HEK293 (cell line): ENCODE data around the gene OR6X1.
A peak's percentile ranks its signal among the peaks of the same experiment; 100 is the strongest.

Experiments used
- CTCF ChIA-PET: fragments of 350-600 bp; formaldehyde crosslinking; extraction: SDS; loops from one replicate; lab custom pipeline; 2021; ENCODE audit warnings: antibody characterized with exemption; lab: Yijun Ruan, JAX
- POLR2A ChIA-PET: fragments of 300-600 bp; formaldehyde crosslinking; extraction: SDS; loops from one replicate; lab custom pipeline; 2020; ENCODE audit warnings: antibody characterized with exemption, inconsistent platforms; lab: Yijun Ruan, JAX
- H3K27ac ChIP-seq: fragments of 200-500 bp; sonication (Bioruptor generic); 2 replicates; pipeline ENCODE4 v1.5.1; 2014; ENCODE audit warnings: low read depth, low read length, control low read depth, inconsistent platforms; ENCODE audit errors: extremely low read depth
- H3K36me3 ChIP-seq, 2 experiments: fragments of 200-500 bp in 1 of 2; sonication (Bioruptor generic) in 1 of 2; 1 replicate in 1 of 2; 2 replicates in 1 of 2; pipeline ENCODE4 v1.5.1; 2014 to 2017; ENCODE audit warnings: inconsistent platforms in 2 of 2, low read length in 2 of 2; ENCODE audit not compliant: control insufficient read depth in 2 of 2, insufficient read depth in 1 of 2
- H3K4me1 ChIP-seq: fragments of 200-500 bp; sonication (Bioruptor generic); 2 replicates; pipeline ENCODE4 v1.5.1; 2014; ENCODE audit warnings: mild to moderate bottlenecking, low read length, inconsistent platforms; ENCODE audit not compliant: control insufficient read depth, insufficient read depth
- H3K4me3 ChIP-seq: 2 replicates; pipeline ENCODE4 v1.5.1; 2011; ENCODE audit warnings: low read depth, mild to moderate bottlenecking, control low read depth, low read length, moderate library complexity
- H3K9me3 ChIP-seq: fragments of 200-500 bp; sonication (Bioruptor generic); 2 replicates; pipeline ENCODE4 v1.5.1; 2014; ENCODE audit warnings: low read depth, low read length, inconsistent platforms; ENCODE audit not compliant: control insufficient read depth, insufficient read depth
- BCL11A ChIP-seq: fragments of 450-650 bp; formaldehyde crosslinking; IDR thresholded peaks from 2 replicates; pipeline ENCODE4 v1.5.1; 2016; ENCODE audit warnings: low read depth, missing biosample characterization, missing genetic modification characterization
- REPIN1 ChIP-seq: fragments of 450-650 bp; formaldehyde crosslinking; IDR thresholded peaks from 2 replicates; pipeline ENCODE4 v1.5.1; 2017; ENCODE audit warnings: missing biosample characterization, missing genetic modification characterization, low read depth
- TCF7L2 ChIP-seq: IDR thresholded peaks from 2 replicates; pipeline ENCODE4 v1.6.1; 2011; ENCODE audit warnings: low read depth, mild to moderate bottlenecking, inconsistent platforms, low read length, moderate library complexity, borderline replicate concordance
- WT1 ChIP-seq: fragments of 450-650 bp; formaldehyde crosslinking; IDR thresholded peaks from 2 replicates; pipeline ENCODE4 v1.5.1; 2016; ENCODE audit warnings: missing biosample characterization, missing genetic modification characterization
- ZBTB1 ChIP-seq: fragments of 450-650 bp; formaldehyde crosslinking; IDR thresholded peaks from 2 replicates; pipeline ENCODE4 v1.5.1; 2016; ENCODE audit warnings: missing biosample characterization, missing genetic modification characterization
- ZBTB17 ChIP-seq: fragments of 450-650 bp; formaldehyde crosslinking; IDR thresholded peaks from 2 replicates; pipeline ENCODE4 v1.5.1; 2016; ENCODE audit warnings: missing biosample characterization, missing genetic modification characterization
- ZBTB7A ChIP-seq: fragments of 450-650 bp; formaldehyde crosslinking; IDR thresholded peaks from 2 replicates; pipeline ENCODE4 v1.5.1; 2016; ENCODE audit warnings: low read depth, missing biosample characterization, missing genetic modification characterization
- ZNF121 ChIP-seq: fragments of 450-650 bp; formaldehyde crosslinking; IDR thresholded peaks from 2 replicates; pipeline ENCODE4 v1.5.1; 2016; ENCODE audit warnings: missing biosample characterization, missing genetic modification characterization
- ZNF16 ChIP-seq: fragments of 450-650 bp; formaldehyde crosslinking; IDR thresholded peaks from 2 replicates; pipeline ENCODE4 v1.5.1; 2016; ENCODE audit warnings: low read depth, missing biosample characterization, missing genetic modification characterization
- ZNF211 ChIP-seq: fragments of 450-650 bp; formaldehyde crosslinking; IDR thresholded peaks from 2 replicates; pipeline ENCODE4 v1.5.1; 2016; ENCODE audit warnings: low read depth, missing biosample characterization, missing genetic modification characterization
- ZNF341 ChIP-seq: fragments of 450-650 bp; formaldehyde crosslinking; IDR thresholded peaks from 2 replicates; pipeline ENCODE4; 2016; ENCODE audit warnings: low read depth, missing biosample characterization, missing genetic modification characterization
- ZNF350 ChIP-seq: fragments of 450-650 bp; formaldehyde crosslinking; IDR thresholded peaks from 2 replicates; pipeline ENCODE4 v1.5.0; 2017; ENCODE audit warnings: missing biosample characterization, mild to moderate bottlenecking, missing genetic modification characterization
- ZNF391 ChIP-seq: fragments of 450-650 bp; formaldehyde crosslinking; IDR thresholded peaks from 2 replicates; pipeline ENCODE4 v1.5.1; 2016; ENCODE audit warnings: low read depth, missing biosample characterization, missing genetic modification characterization, borderline replicate concordance
- ZNF48 ChIP-seq: fragments of 450-650 bp; formaldehyde crosslinking; IDR thresholded peaks from 2 replicates; pipeline ENCODE4 v1.5.1; 2016; ENCODE audit warnings: missing biosample characterization, missing genetic modification characterization
- ZNF501 ChIP-seq: fragments of 450-650 bp; formaldehyde crosslinking; IDR thresholded peaks from 2 replicates; pipeline ENCODE4 v1.5.1; 2016; ENCODE audit warnings: missing biosample characterization, missing genetic modification characterization
- ZNF585B ChIP-seq: fragments of 450-650 bp; formaldehyde crosslinking; IDR thresholded peaks from 2 replicates; pipeline ENCODE4 v1.5.1; 2016; ENCODE audit warnings: missing biosample characterization, missing genetic modification characterization
- ZNF623 ChIP-seq: fragments of 450-650 bp; formaldehyde crosslinking; IDR thresholded peaks from 2 replicates; pipeline ENCODE4 v1.5.1; 2016; ENCODE audit warnings: missing biosample characterization, missing genetic modification characterization
- ZNF658 ChIP-seq: fragments of 450-650 bp; formaldehyde crosslinking; IDR thresholded peaks from 2 replicates; pipeline ENCODE4; 2016; ENCODE audit warnings: missing biosample characterization, missing genetic modification characterization
- ZNF660 ChIP-seq: fragments of 450-650 bp; IDR thresholded peaks from 2 replicates; pipeline ENCODE4 v1.5.1; 2018; ENCODE audit warnings: missing biosample characterization, mild to moderate bottlenecking, missing genetic modification characterization
- ZNF670 ChIP-seq: fragments of 450-650 bp; formaldehyde crosslinking; IDR thresholded peaks from 2 replicates; pipeline ENCODE4 v1.5.1; 2016; ENCODE audit warnings: missing biosample characterization, missing genetic modification characterization, low read depth
- ZNF747 ChIP-seq: fragments of 450-650 bp; formaldehyde crosslinking; IDR thresholded peaks from 2 replicates; pipeline ENCODE4 v1.5.1; 2016; ENCODE audit warnings: missing biosample characterization, missing genetic modification characterization
- ZNF791 ChIP-seq: fragments of 450-650 bp; formaldehyde crosslinking; IDR thresholded peaks from 2 replicates; pipeline ENCODE4 v1.5.1; 2016; ENCODE audit warnings: missing biosample characterization, missing genetic modification characterization
- ZNF830 ChIP-seq: fragments of 450-650 bp; IDR thresholded peaks from 2 replicates; pipeline ENCODE4 v1.5.0; 2018; ENCODE audit warnings: missing biosample characterization, missing genetic modification characterization, low read depth, mild to moderate bottlenecking, moderate library complexity
- TF ChIP-seq, protein P1 (sequence below): fragments of 450-650 bp; formaldehyde crosslinking; IDR thresholded peaks from 2 replicates; pipeline ENCODE4 v1.5.1; 2016; ENCODE audit warnings: missing biosample characterization, missing genetic modification characterization
- TF ChIP-seq, protein P2 (sequence below): fragments of 450-650 bp; formaldehyde crosslinking; conservative IDR thresholded peaks from 2 replicates; pipeline ENCODE4 v1.5.1; 2016; ENCODE audit warnings: low read depth, missing biosample characterization, missing genetic modification characterization

OR6X1 gene

DNA sequence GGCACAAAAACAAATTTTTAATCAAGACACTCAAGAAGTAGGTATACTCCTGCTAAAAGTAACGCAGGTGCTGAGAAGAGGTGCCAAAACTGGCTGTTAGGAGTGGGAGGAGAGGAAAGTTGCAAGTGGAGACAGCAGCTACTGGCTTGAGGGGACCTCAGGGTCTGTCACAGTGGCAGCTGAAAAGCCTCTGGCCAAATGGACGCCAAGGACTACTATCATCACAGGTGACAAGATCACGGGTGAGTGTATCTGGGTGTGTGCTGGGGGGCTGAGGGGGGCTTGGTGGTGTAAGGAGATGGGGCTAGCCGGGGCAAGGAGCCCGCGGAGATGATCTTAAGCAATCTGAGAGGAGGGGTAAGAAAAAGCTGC lies 13.5 kb downstream of the OR6X1 start:
- Histone ChIP-seq H3K4me3 (peak overlapping the region; percentile 97), H3K27ac (no peak overlapping the region; the same call in 1 of the 2 replicates), H3K4me1 (no peaks in the 10 kb centered on the region), H3K36me3 (peaks cover 0 to 42% of the 10 kb centered on the region in 2 experiments; a peak in 1 of 3 replicates), H3K9me3 (no peaks in the 10 kb centered on the region)
- POLR2A ChIA-PET, result no interaction called here
- CTCF ChIA-PET, result interaction anchor here (0.6 kb wide), 2 partner anchors 28 to 477 kb away, joined by 3 read pairs; no protein-coding TSS in a partner anchor
- TF ChIP-seq ZNF623 (tag by site-specific recombination), result no peak
- no peak for TF ChIP-seq ZNF121
- no peak for TF ChIP-seq WT1 (tag by site-specific recombination)
- no peak for TF ChIP-seq ZNF391 (tag by site-specific recombination)
- TF ChIP-seq ZNF585B (tag by site-specific recombination), result no peak
- TF ChIP-seq ZNF791 (tag by site-specific recombination), result no peak
- no peak for TF ChIP-seq ZNF747 (tag by site-specific recombination)
- no peak for TF ChIP-seq ZBTB7A
- TF ChIP-seq, protein P1, sequence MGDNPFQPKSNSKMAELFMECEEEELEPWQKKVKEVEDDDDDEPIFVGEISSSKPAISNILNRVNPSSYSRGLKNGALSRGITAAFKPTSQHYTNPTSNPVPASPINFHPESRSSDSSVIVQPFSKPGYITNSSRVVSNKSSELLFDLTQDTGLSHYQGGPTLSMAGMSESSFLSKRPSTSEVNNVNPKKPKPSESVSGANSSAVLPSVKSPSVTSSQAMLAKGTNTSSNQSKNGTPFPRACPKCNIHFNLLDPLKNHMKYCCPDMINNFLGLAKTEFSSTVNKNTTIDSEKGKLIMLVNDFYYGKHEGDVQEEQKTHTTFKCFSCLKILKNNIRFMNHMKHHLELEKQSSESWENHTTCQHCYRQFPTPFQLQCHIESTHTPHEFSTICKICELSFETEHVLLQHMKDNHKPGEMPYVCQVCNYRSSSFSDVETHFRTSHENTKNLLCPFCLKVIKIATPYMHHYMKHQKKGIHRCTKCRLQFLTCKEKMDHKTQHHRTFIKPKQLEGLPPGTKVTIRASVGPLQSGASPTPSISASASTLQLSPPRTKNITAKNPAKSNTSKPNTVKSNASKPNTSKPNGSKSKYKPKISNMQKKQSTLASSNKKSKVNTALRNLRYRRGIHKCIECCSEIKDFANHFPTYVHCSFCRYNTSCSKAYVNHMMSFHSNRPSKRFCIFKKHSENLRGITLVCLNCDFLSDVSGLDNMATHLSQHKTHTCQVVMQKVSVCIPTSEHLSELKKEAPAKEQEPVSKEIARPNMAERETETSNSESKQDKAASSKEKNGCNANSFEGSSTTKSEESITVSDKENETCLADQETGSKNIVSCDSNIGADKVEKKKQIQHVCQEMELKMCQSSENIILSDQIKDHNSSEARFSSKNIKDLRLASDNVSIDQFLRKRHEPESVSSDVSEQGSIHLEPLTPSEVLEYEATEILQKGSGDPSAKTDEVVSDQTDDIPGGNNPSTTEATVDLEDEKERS (tag by site-specific recombination), result no peak
- no peak for TF ChIP-seq ZNF16 (tag by site-specific recombination)
- no peak for TF ChIP-seq BCL11A
- no peak for TF ChIP-seq ZNF660 (tag by site-specific recombination)
- no peak for TF ChIP-seq REPIN1 (tag by site-specific recombination)
- TF ChIP-seq TCF7L2, result no peak
- TF ChIP-seq, protein P2, sequence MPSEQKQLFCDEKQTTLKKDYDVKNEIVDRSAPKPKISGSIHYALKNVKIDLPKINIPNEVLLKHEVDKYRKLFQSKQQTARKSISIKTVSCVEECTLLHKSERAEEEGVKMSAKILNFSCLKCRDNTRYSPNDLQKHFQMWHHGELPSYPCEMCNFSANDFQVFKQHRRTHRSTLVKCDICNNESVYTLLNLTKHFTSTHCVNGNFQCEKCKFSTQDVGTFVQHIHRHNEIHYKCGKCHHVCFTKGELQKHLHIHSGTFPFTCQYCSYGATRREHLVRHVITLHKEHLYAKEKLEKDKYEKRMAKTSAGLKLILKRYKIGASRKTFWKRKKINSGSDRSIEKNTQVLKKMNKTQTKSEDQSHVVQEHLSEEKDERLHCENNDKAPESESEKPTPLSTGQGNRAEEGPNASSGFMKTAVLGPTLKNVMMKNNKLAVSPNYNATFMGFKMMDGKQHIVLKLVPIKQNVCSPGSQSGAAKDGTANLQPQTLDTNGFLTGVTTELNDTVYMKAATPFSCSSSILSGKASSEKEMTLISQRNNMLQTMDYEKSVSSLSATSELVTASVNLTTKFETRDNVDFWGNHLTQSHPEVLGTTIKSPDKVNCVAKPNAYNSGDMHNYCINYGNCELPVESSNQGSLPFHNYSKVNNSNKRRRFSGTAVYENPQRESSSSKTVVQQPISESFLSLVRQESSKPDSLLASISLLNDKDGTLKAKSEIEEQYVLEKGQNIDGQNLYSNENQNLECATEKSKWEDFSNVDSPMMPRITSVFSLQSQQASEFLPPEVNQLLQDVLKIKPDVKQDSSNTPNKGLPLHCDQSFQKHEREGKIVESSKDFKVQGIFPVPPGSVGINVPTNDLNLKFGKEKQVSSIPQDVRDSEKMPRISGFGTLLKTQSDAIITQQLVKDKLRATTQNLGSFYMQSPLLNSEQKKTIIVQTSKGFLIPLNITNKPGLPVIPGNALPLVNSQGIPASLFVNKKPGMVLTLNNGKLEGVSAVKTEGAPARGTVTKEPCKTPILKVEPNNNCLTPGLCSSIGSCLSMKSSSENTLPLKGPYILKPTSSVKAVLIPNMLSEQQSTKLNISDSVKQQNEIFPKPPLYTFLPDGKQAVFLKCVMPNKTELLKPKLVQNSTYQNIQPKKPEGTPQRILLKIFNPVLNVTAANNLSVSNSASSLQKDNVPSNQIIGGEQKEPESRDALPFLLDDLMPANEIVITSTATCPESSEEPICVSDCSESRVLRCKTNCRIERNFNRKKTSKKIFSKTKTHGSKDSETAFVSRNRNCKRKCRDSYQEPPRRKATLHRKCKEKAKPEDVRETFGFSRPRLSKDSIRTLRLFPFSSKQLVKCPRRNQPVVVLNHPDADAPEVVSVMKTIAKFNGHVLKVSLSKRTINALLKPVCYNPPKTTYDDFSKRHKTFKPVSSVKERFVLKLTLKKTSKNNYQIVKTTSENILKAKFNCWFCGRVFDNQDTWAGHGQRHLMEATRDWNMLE (tag by site-specific recombination), result no peak
- no peak for TF ChIP-seq ZNF211 (tag by site-specific recombination)
- TF ChIP-seq ZNF48 (tag by site-specific recombination), result no peak
- TF ChIP-seq ZBTB1 (tag by site-specific recombination), result no peak
- no peak for TF ChIP-seq ZBTB17 (tag by site-specific recombination)

DNA sequence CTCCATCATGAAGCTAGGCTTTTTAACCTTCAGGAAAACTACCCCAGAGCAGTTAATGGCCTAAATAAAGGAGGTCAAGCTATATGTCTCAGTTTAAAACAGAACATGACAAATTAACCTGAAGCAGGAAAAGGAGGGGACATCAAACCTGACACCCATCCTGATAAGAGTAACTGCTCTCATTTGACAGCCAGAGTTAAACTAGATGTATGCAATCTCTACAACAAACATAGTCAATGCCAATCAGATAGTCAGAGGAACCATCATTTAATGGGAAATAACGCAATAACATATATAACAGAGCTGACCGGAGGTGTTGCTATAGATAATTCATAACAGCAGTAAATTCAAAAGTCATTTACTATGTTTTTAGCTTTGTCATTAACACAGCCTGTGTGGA lies 15.9 kb downstream of the OR6X1 start:
- TF ChIP-seq ZNF350 (tag by site-specific recombination), result no peak
- no peak for TF ChIP-seq ZNF670
- TF ChIP-seq ZNF341 (tag by site-specific recombination), result no peak
- no peak for TF ChIP-seq ZNF501 (tag by site-specific recombination)
- TF ChIP-seq ZNF830 (tag by site-specific recombination), result no peak
- TF ChIP-seq ZNF658, result no peak
- H3K36me3 ChIP-seq, result peaks cover 0 to 63% of the 10 kb centered on the region in 2 experiments; a peak in 1 of 3 replicates
- H3K4me1 ChIP-seq, result no peaks in the 10 kb centered on the region
- H3K27ac ChIP-seq, result no peak overlapping the region
- no peaks in the 10 kb centered on the region for H3K9me3 ChIP-seq
- ChIA-PET POLR2A (no interaction called here), CTCF (interaction anchor here (1.3 kb wide), 1 partner anchor 100 kb away, joined by 3 read pairs; no protein-coding TSS in a partner anchor)
- H3K4me3 ChIP-seq, result no peak overlapping the region
